ENCODE data around the gene OSBP2.

OSBP2 gene

DNA sequence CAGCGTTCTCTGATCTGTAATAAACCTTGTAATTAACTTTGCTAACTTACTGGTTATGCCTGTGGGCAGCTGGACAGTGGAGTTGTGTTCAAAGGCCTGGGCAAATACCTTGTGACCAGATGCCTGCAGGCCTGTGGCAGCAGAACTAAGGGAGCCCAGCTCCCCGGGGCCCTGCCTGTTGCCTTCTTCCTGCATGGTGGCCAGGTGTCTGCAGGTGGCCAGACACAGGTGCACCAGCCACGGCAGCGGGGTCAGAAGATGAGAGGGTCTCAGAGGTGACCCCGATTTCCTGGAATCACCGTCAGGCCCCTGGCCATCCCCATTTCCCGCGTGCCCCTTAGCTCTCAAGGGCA, 127.2 kb downstream of the OSBP2 start:
- DNase-seq = no peak

DNA sequence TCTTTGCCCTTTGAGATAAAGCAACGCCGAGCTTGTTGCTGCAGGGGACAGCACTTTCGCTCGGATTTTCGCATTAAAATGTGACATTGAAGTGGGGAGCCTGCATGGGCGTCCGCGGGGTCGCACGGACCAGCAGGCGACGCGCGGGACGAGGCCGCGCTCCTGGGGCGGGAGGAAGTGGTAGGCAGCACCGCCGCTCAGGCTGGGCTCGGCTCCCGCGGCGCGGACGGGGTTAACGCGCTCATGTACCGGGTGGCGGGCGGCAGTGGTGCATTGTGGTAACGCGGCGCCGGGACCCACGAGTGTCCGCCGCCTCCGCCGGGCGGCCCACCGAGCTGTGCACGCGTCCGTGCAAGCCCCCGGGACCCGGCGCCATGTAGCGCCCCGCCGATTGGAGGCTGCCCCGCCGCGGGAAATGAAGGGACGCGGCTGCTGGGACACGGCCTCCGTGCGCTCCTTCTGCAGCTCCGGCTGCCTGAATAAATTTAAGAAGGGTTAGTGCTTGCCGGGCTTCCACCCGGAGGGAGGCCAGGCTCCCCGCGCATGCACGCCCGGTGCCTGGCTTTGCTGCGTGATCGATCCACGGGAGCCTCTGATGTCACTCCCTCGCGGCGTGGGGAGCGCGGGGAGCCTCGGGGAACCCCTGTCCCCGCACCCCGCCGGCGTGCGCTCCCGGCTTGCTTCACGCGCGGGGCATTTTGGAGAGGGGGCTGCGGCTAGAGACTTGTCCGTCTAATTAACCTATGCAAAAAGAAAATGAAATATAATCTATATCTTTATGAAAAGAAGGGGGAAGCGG, 127.7 kb downstream of the OSBP2 start:
- peak; percentile 16 for DNase-seq

DNA sequence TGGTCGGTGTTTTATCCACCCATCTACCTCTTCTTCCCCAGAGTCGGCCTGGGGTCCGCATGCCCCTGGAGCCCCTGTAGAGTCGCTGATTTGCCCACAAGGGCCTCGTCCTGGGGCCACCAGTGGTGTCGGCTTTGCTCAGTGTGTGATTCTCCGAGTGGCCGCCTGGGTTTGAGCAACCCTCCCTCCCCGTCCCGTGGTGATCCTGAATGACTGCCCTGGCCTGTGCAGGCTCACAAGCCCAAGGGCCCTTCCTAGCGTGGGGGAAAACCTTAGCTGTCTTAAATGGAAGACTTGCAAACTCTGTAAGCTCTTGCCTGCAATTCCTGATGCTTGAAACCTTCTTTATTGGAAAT, 128.3 kb downstream of the OSBP2 start:
- no peak for DNase-seq

DNA sequence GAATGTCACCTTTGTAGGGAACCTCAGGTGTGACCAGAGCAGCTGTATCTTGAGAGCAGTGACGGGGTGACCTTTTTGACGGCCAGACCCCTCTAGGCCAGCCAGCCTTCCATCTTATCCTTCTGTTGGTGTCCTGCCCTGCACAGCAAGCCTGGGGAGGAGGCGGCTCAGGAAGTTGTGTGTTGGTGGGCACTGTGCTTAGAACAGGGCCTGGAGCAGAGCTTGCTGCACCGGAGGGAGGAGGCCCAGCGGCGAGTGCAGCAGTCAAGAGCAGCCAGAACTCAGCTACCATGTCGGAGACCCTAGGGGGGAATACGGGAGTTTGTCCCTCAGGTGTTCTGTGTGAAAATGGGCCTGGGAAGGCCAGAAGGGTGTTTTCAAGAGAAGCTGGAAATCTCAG, 129.4 kb downstream of the OSBP2 start:
- no peak for DNase-seq

DNA sequence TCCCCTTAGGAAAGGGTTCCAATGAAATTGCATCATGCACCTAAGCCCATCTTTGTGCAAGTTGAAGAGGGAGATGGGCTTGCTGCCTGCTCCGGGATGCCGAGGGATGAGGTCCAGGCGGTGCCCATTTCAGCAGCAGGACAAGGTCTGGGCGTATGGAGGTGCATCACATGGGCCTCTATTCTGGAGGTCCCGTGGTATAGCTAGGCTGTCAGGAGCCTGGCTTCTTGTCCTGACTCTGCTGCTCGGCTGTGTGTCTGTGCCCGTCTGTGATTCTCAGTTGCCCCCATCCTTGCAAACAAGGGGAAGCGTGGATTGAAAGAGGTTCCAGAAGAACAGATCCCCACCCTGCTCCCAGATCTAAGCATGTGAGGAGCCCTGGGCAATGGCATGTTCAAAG, 130.0 kb downstream of the OSBP2 start:
- DNase-seq = no peak

DNA sequence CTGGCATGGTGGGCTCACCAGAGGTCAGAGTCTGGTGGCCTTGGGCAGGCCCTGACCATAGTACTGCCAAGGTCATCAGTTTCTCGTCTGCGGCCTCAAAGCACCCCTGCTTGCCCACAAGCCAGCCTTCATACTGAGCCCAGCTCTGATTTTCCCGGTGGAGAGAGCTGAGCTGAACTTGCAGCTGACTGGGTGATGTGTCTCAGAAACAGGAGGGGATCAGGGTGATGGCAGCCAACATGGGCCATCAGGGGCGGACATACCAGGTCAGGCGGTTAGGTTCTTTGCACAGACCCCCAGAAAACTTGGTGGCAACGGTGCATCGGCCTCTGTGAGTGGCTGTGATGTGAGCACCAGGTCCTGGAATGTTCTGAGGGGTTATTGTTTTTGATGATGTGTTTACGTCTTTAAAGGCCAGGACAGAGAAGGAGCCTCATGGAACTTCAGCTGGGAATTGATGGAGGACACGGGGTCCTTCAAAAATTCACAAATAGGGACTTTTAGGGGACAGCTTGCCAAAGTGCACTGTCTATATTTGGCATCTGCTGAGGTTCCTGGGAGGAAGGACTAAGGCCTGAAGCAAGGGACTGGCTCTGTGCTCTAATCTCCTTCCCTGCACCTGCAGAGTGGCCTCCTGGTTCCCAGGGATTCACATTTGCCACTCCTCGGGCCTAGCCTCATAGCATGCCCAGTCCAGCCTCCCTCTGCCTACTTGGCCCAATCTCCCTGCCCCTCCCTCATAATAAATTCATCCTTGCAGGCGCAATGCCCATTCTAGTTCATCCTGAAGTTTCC, 131.2 kb downstream of the OSBP2 start:
- DNase-seq = no peak

DNA sequence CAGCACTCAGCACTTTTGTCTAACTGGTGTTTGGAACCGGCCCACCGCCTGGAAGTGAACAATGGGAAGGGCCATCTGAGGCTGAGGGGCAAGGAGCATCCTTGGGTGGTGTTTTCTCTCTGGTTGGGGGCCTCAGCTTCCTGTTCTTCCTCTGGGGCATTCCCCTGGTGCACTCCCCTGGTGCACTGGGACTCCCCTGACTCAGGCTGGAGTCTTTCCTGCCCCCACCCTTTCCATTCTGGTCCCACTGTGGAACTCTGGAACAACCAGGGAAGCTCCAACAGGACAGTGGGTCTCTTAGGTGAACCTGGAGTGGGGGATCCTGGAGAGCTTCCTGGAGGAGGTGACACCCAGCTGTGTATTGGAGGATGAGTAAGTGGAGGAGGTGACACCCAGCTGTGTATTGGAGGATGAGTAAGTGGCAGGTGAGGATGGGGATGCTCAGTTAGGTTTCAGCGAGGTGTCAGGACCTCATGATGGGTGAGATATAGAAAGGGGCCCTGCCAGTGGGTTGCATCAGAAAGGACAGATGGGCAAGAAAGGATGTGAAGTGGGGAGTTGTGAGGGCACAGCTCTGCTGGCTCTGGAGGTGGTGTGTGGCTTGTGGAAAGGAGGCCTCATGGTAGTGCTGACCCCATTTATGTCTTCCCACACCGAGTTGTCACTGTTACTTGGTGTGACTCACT, 132.1 kb downstream of the OSBP2 start:
- DNase-seq = no peak

DNA sequence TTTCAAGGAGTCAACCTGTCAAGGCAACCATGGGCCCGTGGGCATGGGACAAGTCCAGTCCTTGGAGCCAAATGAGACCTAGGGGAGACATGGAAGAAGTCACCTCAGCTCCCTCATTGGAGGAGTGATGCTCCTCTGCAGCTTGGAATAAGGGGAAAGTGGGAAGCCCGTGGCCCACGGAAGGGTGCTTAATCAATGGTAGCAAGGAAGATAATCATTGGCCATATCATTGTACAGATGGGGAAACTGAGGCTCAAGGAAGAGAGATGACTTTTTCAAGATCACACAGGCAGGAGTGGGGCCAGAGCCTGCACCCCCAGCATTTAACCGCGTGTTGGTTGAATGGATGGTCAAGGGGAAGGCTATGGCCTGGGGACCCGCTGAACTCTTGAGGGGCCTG, 133.0 kb downstream of the OSBP2 start:
- DNase-seq = no peak

DNA sequence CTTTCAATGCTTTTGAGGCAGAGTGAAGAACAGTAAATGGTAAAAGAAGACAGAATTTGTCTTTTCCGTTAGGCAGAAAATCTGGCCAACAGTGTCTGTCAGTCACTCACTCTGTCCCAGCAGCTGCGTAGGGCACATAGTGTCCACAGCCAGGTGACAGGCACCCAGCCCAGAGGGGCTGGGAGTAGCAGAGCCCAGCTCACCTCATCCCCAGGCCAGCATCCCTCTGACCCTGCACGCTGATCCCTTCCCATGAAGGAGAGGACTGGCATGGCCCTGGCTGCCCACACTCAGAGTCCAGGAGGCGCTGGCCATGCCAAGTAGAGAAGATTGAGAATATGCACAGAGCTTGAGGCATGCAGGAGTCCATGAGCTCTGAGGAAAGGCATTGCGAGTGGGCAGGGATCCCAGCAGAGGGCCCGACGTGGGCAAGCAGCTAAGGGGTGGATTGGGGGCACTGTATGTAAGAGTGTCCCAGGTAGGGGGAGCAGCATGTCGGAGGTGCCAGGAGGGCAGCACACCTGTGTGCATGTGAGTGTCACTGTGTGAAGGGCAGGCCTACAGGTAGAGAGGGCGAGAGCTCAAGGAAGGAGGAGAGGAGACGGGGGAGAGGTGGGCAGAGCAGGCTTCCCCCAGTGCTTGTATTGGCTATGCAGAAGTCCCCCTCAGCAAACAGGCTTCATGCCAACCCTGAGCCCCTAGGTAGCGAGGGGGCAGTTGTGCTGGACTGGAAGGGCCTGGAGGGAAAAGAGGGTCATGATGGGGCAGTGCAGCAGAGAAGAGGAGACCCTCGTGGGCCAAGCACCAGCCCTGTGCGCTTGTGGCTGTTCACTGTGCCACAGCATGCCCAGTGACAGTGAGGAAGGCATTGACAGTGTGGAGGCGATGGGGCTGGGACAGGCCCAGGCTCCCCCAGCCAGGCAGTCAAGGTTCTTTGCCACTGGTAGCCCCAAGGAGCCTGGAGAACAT, 133.8 kb downstream of the OSBP2 start:
- DNase-seq = no peak

DNA sequence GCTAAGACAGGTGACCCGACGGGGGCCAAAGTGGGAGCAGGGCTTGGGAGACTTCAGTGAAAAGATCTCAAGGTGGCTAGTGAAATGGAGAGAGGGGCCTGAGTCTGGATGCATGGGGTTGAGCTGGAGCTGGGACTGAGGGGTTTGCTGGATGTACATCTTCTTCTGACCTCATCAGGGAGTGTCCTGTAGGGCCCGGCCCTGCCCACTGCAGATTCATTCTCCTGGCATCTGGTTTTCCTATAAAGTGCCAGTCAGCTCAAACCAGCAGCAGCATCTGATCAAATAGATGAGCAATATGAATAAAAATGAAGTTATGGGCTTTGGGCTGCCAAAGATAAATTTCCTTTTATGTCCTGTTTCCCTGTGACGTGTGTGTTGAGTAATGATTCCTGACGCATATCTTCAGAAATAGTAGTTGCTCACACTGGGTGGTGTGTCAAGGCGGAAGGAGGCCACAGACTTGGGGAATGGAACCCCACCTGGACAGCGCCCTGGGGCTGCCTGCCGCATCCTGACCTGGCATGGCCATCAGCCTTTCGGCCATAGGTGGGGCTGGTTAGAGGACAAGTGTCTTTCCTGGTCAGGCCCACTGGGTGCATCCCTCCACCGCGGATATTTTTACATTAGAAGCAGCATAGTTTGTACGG, 135.4 kb downstream of the OSBP2 start:
- DNase-seq = no peak

DNA sequence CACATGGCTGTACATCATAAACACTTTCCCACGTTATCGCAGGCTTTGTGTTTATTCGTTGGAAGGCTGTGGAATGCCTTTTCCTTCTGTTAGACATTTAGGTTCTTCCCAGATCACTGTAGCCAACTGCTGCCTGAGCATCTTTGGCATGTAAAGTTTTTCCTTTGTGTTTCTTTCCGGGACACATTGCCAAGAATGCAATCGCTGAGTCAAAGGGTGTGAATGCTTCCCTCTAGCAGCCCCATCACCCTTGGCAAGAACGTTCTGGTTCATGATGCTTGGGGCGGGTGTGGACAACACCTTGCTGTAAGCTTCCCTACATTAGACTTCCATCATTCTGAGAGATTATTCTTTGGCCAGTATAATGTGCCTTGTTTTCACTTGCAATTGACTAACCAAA, 136.2 kb downstream of the OSBP2 start:
- DNase-seq = no peak

DNA sequence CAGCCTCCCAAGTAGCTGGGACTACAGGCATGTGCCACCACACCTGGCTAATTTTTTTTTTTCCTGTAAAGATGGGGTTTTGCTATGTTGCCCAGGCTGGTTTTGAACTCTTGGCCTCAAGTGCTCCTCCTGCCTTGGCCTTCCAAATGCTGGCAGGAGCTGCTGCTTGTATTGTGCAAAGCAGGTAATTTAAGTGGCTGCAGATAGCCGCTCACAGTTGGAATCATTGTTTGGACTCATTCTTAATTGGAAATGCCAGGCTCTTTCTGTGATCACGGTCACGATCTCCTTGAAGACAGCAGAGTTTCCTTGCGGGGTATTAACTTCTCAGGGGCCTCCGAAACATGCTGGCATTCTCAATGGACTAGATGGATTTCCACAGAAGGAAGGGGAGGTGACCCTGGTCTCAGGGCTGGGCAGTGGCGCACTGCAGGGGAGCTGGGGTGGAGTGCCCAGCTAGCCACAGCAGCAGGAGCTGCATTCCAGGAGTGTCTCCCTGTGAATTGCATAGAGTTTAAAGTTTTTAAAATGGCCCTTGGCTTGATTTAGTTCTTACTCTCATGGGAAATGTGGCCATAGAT, 137.8 kb downstream of the OSBP2 start:
- no peak for DNase-seq

DNA sequence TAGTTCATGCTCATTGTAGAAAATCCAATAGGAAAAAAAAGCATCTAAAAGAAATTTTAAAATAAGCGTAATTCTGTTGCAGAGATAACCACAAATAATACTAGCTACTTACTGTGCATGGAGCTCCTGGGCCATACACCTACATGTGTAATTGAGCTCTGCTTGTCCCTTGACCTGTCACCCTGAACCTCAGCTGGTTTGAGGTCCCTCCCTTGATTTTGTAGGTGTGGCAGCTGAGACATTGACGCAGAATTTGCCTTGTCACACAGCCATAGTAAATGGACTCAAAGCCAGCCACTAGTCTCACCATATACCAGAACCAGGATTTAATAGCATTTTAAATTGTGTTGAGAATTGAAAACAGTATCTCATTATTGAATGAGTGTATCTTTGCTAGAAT, 138.6 kb downstream of the OSBP2 start:
- no peak for DNase-seq

DNA sequence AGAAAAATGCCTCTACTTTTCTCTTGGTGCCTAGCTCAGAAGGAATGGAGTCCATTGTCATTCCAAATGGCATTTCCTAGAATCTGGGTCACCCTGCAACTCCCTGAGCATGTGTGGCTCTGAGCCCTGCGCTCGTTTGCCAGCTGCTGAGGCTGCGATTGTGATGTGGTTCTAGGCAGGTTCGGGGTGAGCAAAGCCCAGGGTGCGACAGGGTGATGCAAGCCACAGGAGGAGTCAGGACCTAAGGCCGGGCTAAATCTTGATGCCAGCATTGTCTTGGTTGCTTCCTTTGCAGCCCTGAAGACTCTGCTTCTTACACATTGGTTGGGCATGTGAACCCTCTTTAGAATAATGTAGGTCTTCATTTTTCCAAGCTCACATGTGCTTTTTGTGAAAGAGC, 142.9 kb downstream of the OSBP2 start:
- no peak for DNase-seq

DNA sequence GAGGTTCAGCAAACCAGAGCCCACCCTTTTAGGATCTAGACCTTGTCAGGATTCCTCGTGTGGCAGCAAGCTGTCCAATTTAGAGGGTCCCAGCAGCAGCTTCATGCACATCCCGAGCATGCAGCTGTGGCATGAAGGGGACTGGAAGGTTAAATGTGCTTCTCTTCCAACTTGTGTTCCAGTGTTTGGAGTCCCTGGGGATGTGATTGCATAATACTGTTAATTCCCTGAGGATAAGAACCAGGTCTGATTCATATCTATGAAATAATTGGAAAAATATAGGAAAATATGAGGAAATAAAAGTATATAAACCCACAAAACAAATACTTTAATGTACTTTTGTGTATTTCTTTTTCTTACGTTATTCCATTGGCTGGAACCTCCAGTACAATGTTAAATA, 143.4 kb downstream of the OSBP2 start:
- no peak for DNase-seq

DNA sequence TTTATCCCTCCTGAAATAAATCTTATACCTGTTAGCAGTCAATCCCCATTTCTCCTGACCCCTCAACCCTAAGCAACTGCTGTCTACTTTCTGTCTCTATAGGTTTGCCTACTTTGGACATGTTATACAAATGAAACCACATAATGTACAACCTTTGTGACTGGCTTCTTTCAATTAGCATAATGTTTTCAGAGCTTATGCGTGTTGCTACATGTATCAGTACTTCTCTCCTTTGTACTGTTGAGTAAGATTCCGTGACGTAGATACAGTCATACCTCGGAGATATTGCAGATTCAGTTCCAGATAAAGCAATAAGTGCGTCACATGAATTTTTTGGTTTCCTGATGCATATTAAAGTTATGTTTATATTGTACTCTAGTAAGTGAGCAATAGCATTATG, 146.6 kb downstream of the OSBP2 start:
- no peak for DNase-seq

DNA sequence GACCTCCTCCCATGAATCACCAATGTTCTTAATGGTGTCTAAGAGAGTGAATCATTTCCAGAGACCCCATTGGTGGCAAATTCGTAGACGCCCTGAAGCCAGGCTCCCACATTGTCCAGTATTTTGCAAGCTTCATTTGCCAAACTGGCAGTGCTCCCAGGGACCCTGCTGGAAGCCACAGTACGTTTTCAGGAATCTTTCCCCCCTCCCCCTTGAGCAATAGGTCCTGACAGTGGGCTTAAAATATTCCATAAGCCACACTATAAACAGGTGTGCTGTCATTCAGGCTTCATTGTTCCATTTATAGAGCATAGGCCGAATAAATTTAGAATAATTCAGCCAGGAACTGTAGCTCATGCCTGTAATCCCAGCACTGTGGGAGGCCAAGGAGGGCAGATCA, 148.6 kb downstream of the OSBP2 start:
- DNase-seq = no peak

DNA sequence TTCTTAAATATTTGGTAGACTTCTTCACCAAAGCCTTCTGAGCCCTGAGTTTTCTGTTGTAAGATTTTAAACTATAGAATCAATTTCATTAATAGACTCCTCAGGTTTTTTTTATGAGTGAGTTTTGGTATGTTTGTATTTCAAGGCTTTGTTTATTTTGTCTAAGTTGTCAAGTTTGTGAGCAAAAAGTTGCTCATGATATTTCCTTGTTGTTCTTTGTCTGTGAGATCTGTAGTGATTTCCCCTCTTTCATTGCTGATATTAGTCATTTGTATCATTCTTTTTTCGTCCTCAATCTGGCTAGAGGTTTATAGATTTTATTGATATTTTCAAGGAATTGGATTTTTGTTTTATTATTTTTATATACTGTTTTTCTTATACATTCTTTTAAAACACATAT, 152.9 kb downstream of the OSBP2 start:
- DNase-seq = no peak

DNA sequence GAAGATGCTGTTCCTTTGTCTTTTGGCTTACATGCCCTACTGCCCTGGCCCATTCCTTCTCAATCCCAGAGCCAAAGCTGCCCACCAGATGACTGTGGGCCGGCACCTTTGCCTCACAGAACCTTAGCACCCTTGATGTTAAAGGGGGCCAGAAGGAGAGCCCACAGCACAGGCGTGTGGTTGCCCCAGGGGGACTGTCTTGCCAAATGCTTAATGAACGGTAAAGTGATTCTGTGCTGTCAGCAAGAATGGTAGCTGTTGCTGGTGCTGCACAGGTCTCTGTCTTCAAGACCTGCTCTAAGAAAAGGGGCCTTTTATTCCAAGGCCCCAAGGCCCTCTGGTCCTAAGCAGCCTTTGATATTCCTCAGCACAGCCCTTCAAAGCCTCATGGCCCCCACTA, 160.6 kb downstream of the OSBP2 start:
- DNase-seq = no peak

DNA sequence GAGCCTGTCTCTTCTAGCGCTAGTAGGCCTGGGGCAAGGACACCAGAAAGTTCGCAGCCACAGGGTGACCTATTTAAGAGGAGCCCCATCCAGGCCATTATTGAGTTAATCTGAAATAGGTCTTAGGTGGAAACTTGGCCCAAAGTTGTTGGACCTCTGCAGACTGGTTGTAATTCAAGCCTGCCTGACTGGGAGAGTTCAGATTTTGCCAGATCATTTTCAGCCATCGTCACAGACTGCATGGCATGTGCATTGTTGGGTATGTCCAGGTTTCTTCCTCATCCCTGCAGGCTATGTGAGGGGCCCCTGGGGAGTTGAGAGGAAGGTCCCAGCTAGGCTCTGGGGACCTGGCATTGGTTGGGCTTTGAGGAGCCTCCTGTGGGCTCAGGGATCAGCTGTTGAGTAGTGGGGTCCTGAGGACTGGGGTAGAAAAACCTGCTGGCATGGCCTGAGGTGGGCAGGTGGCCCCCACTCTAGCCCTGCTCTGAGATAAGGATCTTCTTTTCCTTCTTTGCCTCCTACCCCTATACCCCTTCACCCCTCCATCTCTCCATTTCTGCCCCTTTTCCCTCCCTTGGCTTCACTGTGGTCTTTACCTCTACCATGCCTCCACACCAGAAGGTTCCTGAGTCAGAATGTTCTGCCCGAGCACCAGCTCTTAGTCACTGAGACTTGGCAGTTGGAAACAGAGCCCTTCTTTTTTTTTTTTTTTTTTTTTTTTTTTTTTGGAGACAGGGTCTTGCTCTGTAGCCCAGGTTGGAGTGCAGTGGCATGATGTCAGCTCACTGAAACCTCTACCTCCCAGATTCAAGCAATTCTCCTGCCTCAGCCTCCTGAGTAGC, 161.2 kb downstream of the OSBP2 start:
- DNase-seq = no peak

Measured in activated naive CD4-positive, alpha-beta T cell treated with anti-CD3 and anti-CD28 coated beads, Interleukin-2, amount 50 U/mL, for 16 hours (primary cell).